Measurements from ENCODE around the gene SPRR2D.
"Not testable (repeated sequence)": the region's sequence is repeated elsewhere in the genome, so short reads cannot be mapped to it uniquely, and the experiment has no call there.

SPRR2D gene

GRCh38 chr1:153040950-153041631 is at the start of gene SPRR2D:
TSS of gene SPRR2D (minus strand) at chr1:153041120. CDS start at chr1:153040346, 774 bp downstream.
- DNase-seq (ENCODE audit: low read depth) = no peak

- no peak for DNase-seq (ENCODE audit: low read depth)
These were observed 46.7 kb upstream of the SPRR2D start for GRCh38 chr1:153087652-153088051.

GRCh38 chr1:153081736-153082135 is 40.8 kb upstream of the SPRR2D start:
- no peak for DNase-seq (ENCODE audit: low read depth)

- DNase-seq (ENCODE audit: low read depth) = no peak
These were observed 32.1 kb upstream of the SPRR2D start for GRCh38 chr1:153072806-153073726.

- no peak for DNase-seq (ENCODE audit: low read depth)
These were observed 30.6 kb upstream of the SPRR2D start, which contains the start of gene SPRR2B for GRCh38 chr1:153071511-153071910. TSS of gene SPRR2B (minus strand) at chr1:153071611. CDS start at chr1:153070839, 772 bp downstream.

GRCh38 chr1:153070243-153070642 is 29.3 kb upstream of the SPRR2D start:
- DNase-seq (ENCODE audit: low read depth) = no peak

- DNase-seq (ENCODE audit: low read depth) = peak; percentile 4
These were observed 18.2 kb upstream of the SPRR2D start for GRCh38 chr1:153058826-153059784.

GRCh38 chr1:153058154-153058553 is 17.2 kb upstream of the SPRR2D start:
- DNase-seq (ENCODE audit: low read depth) = peak; percentile 20

GRCh38 chr1:153057375-153057774 is 16.5 kb upstream of the SPRR2D start, which contains the start of gene SPRR2A:
TSS of gene SPRR2A (minus strand) at chr1:153057512. CDS start at chr1:153056735, 777 bp downstream.
- DNase-seq (ENCODE audit: low read depth) = no peak

GRCh38 chr1:153056111-153056510 is 15.2 kb upstream of the SPRR2D start:
- not testable (repeated sequence) for DNase-seq (ENCODE audit: low read depth)

GRCh38 chr1:153049211-153049610 is 8.3 kb upstream of the SPRR2D start:
- no peak for DNase-seq (ENCODE audit: low read depth)

GRCh38 chr1:153035211-153035610 is 5.7 kb downstream of the SPRR2D start:
- no peak for DNase-seq (ENCODE audit: low read depth)

GRCh38 chr1:153032677-153033308 is 8.1 kb downstream of the SPRR2D start:
- DNase-seq (ENCODE audit: low read depth) = peak; percentile 85

GRCh38 chr1:153032073-153032472 is 8.8 kb downstream of the SPRR2D start:
- DNase-seq (ENCODE audit: low read depth) = no peak

- DNase-seq (ENCODE audit: low read depth) = no peak
These were observed 10.0 kb downstream of the SPRR2D start, which contains the start of gene SPRR1B for GRCh38 chr1:153030895-153031294. TSS of gene SPRR1B (plus strand) at chr1:153031203. CDS start at chr1:153032346, 1,143 bp downstream.

- DNase-seq (ENCODE audit: low read depth) = no peak
These were observed 12.2 kb downstream of the SPRR2D start for GRCh38 chr1:153028766-153029165.

- DNase-seq (ENCODE audit: low read depth) = no peak
These were observed 15.1 kb downstream of the SPRR2D start for GRCh38 chr1:153025797-153026196.

- no peak for DNase-seq (ENCODE audit: low read depth)
These were observed 16.5 kb downstream of the SPRR2D start for GRCh38 chr1:153024413-153024812.

- DNase-seq (ENCODE audit: low read depth) = no peak
These were observed 17.8 kb downstream of the SPRR2D start for GRCh38 chr1:153023109-153023508.

GRCh38 chr1:153022340-153022739 is 18.6 kb downstream of the SPRR2D start:
- DNase-seq (ENCODE audit: low read depth) = not testable (repeated sequence)

- not testable (repeated sequence) for DNase-seq (ENCODE audit: low read depth)
These were observed 19.1 kb downstream of the SPRR2D start for GRCh38 chr1:153021829-153022228.

Data from ELR (cell line).